NB4 (cell line): Measurements from ENCODE around the gene BRF1.

ENCODE experiments used
- DNase-seq: peaks from one replicate; pipeline ENCODE4 v3.0.0; 2010; ENCODE audit warnings: low read depth
- H3K4me3 ChIP-seq: one replicate; pipeline ENCODE4 v1.5.1; 2011; ENCODE audit warnings: mild to moderate bottlenecking, low read depth, low read length, moderate library complexity
- MAX ChIP-seq: IDR thresholded peaks from 2 replicates; pipeline ENCODE4 v1.6.1; 2011; ENCODE audit warnings: low read depth, low read length
- MYC ChIP-seq: IDR thresholded peaks from 2 replicates; pipeline ENCODE4 v1.6.1; 2011; ENCODE audit warnings: low read depth, low read length
- POLR2A ChIP-seq: IDR thresholded peaks from 2 replicates; pipeline ENCODE4 v1.6.1; 2011; ENCODE audit warnings: mild to moderate bottlenecking; ENCODE audit not compliant: insufficient read length; ENCODE audit errors: extremely low read depth
- TF ChIP-seq, protein P1 (sequence below): IDR thresholded peaks from one replicate; pipeline ENCODE4 v1.5.1; 2012; ENCODE audit warnings: low read depth, low read length

BRF1 gene

DNA sequence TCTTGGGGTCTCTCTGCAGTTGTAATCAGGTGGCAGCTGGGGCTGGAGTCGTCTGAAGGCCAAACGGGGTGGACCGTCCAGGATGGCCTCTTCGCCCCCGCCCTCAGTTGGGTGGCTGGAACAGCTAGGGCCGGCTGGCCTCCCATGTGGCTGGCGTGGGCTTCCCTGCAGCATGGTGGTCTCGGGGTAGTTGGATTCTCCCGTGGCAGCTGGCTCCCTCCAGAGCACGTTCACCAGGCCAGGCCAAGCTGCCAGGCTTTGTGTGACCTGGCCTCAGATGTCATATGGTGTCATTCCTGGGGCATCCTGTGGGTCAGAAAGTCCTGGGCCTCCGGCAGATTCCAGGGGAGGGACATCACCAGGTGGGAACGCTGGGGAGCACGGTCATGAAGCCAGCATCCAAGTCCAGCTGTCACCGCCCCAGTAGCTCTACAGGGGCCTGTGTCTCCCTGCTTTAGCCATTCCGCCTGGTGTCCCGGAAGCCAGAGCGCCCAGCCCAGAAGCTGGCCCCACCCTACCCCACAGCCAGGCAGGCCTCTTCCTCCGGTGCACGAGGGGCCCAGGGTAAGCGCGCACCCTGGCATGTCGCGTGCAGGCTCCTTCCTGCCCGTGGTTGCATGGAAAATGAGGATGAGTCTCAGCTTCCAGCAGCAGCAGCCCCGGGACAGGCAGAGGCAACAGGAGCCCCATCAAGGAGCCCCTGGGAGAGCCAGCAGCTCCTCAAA is 118.3 kb downstream of the BRF1 start:
- DNase-seq: no peak
- no peak for TF ChIP-seq MAX
- no peak for TF ChIP-seq MYC
- TF ChIP-seq POLR2A: no peak
- TF ChIP-seq, protein P1, sequence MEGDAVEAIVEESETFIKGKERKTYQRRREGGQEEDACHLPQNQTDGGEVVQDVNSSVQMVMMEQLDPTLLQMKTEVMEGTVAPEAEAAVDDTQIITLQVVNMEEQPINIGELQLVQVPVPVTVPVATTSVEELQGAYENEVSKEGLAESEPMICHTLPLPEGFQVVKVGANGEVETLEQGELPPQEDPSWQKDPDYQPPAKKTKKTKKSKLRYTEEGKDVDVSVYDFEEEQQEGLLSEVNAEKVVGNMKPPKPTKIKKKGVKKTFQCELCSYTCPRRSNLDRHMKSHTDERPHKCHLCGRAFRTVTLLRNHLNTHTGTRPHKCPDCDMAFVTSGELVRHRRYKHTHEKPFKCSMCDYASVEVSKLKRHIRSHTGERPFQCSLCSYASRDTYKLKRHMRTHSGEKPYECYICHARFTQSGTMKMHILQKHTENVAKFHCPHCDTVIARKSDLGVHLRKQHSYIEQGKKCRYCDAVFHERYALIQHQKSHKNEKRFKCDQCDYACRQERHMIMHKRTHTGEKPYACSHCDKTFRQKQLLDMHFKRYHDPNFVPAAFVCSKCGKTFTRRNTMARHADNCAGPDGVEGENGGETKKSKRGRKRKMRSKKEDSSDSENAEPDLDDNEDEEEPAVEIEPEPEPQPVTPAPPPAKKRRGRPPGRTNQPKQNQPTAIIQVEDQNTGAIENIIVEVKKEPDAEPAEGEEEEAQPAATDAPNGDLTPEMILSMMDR: no peak

DNA sequence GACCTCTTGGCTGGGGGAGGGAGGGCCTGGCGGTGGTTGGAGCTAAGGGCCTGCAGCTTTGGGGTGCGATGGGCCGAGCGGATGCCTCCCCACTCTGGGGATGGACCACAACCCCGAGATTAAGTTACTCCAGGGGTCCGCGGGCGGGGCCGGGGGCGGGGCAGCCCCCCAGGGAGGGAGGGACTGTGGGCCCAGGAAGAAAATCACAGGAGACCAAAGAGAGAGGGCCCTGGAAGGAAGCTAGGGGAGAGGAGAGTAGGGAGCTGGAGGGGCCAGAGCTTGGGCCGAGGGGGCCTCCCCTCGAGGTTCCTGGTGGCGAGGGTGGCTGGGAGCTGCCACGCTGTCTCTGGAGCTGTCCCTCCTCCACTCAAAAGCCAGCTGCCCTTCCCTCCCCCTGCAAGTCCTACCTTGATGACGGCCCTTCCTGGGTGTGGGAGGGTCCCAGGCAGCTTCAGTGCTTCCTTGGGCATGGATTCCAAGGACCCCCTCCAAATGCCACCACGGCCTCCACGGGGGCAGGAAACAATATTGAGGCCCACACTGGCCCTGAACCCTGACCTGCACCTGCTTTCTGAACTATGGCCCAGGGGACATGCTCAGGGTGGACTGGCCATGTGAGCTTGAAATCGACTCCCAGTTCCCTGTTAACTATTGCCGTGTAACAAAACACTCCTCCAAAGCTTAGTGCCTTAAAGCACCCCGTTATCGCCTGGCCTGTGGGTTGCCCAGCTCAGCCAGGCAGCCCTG is 119.1 kb downstream of the BRF1 start:
- TF ChIP-seq, protein P1: no peak
- no peak for TF ChIP-seq POLR2A
- DNase-seq: no peak
- H3K4me3 ChIP-seq: no peak overlapping the region

More for the DNA sequence above, 118.3 kb downstream of the BRF1 start:
- H3K4me3 ChIP-seq: no peak overlapping the region

DNA sequence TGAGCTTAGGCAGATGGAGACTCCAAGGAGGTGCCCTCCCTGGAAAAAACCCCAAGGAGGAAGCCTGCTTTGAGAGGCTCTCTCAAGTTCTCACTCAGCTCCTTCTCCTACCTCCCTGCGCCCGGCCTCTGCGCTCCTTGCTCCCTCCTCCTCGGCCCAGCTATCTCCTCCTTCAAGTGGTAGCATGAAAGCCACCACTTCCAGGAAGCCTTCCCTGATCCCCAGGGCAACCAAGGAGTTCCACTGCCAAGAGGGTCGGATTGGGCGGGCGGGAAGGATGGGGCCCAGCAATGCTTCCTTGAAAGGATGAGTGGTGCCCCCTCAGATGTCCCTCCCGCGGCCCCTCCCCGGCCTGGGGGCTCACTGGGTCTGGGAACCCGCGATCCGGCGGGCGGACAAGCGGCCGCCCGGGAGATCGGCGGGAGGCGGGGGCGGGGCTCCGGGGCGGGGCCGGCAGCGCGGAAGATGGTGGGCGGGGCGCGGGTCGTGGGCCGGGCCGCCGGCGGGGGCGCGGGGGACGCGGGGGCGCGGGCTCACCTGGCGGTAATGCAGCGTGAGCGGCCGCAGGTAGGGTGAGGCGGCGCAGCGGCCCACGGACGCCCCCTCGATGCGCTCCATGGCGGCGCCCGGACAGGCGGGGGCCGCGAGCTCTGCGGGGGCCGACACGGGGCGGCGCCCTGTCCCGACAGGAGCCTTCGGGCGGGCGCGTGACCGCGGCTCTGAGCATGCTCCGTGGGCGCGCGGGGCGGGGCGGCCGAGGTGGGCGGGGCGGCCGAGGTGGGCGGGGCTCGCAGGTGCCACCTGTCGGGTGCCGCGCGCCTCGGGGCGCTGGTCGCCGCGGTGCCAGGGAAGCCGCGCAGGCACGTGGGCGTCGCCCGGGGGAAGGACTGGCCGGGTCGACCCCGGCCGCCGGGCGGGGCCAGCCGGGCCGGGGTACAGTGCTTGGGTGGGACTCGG is 119.9 kb downstream of the BRF1 start, which contains the start of gene NUDT14:
Gene NUDT14, minus strand, starts transcription at position 721 of the 957 bp plus-strand sequence. Its CDS starts 103 bp downstream, at position 618.
- DNase-seq: no peak
- TF ChIP-seq, protein P1: no peak
- no peak for TF ChIP-seq MYC
- TF ChIP-seq MAX: no peak
- no peak for TF ChIP-seq POLR2A
- H3K4me3 ChIP-seq: no peak within 1 kb of the TSS

DNA sequence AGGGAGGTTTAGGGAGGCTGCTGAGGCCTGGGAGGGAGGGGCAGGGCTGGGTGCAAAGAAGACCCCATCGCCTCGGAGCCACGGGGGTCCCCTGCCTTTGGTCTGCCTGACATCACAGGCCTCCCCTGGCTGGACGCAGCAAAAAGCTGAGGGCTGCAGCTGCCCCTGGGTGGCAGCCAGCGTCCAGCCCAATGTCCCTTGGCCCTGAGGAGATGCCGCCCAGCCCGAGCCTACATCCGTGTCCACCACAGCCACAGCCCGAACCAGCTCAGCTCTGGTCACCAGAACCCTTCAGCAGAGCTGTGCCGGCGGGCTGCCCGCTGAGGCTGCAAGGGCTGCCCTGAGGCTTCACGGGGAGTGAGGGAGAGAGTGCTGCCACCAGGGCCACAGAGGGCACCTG is 121.6 kb downstream of the BRF1 start:
- DNase-seq: no peak
- TF ChIP-seq MAX: no peak
- TF ChIP-seq MYC: no peak
- TF ChIP-seq, protein P1: no peak
- no peak for TF ChIP-seq POLR2A
- no peak overlapping the region for H3K4me3 ChIP-seq

GRCh38 chr14:105178868-105179140 is 122.0 kb downstream of the BRF1 start:
- H3K4me3 ChIP-seq: no peak overlapping the region
- DNase-seq: no peak
- no peak for TF ChIP-seq MAX
- TF ChIP-seq, protein P1: no peak
- TF ChIP-seq POLR2A: no peak
- TF ChIP-seq MYC: no peak
